Fibroblast of the aortic adventitia (primary cell): Measurements from ENCODE around the gene NHS. TPM values are rescaled to one million over a fixed set of nuclear protein-coding genes. Genes with fewer than 3 reads are reported as not detected.

Experiments used
- DNase-seq: peaks from one replicate; pipeline ENCODE4 v3.0.0-alpha.2; 2010; ENCODE audit warnings: low read depth
- H3K4me3 ChIP-seq: 2 replicates; pipeline ENCODE4 v1.5.1; 2011; ENCODE audit warnings: low read depth, mild to moderate bottlenecking, control low read depth, low read length, moderate library complexity
- total RNA-seq: library from RNA; depleted of rRNA; stranded (reverse); fragments of >200 nt; gene quantifications from 2 replicates; pipeline ENCODE4 v1.2.3, GENCODE V29; 2012; ENCODE audit warnings: low replicate concordance
- TF ChIP-seq, protein P1 (sequence below): IDR thresholded peaks from 2 replicates; pipeline ENCODE4 v1.5.1; 2011; ENCODE audit warnings: mild to moderate bottlenecking, low read length, control low read depth, inconsistent platforms; ENCODE audit not compliant: insufficient read depth

Gene NHS
- total RNA-seq, 1 donor, result 11.6 TPM

- H3K4me3 ChIP-seq, result no peak overlapping the region
- TF ChIP-seq, protein P1, sequence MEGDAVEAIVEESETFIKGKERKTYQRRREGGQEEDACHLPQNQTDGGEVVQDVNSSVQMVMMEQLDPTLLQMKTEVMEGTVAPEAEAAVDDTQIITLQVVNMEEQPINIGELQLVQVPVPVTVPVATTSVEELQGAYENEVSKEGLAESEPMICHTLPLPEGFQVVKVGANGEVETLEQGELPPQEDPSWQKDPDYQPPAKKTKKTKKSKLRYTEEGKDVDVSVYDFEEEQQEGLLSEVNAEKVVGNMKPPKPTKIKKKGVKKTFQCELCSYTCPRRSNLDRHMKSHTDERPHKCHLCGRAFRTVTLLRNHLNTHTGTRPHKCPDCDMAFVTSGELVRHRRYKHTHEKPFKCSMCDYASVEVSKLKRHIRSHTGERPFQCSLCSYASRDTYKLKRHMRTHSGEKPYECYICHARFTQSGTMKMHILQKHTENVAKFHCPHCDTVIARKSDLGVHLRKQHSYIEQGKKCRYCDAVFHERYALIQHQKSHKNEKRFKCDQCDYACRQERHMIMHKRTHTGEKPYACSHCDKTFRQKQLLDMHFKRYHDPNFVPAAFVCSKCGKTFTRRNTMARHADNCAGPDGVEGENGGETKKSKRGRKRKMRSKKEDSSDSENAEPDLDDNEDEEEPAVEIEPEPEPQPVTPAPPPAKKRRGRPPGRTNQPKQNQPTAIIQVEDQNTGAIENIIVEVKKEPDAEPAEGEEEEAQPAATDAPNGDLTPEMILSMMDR, result no peak
- DNase-seq, result no peak
Measured at GRCh38 chrX:17397074-17397473, 22.1 kb downstream of the NHS start.

- no peak for DNase-seq
- TF ChIP-seq, protein P1, result no peak
- H3K4me3 ChIP-seq, result no peak overlapping the region
Measured at GRCh38 chrX:17403189-17403691, 28.2 kb downstream of the NHS start.

GRCh38 chrX:17403972-17404371 is 29.0 kb downstream of the NHS start:
- no peak for DNase-seq
- no peak overlapping the region for H3K4me3 ChIP-seq
- TF ChIP-seq, protein P1, result no peak

GRCh38 chrX:17405225-17405969 is 30.4 kb downstream of the NHS start:
- TF ChIP-seq, protein P1, result no peak
- peak; percentile 44 for DNase-seq
- H3K4me3 ChIP-seq, result no peak overlapping the region

DNA sequence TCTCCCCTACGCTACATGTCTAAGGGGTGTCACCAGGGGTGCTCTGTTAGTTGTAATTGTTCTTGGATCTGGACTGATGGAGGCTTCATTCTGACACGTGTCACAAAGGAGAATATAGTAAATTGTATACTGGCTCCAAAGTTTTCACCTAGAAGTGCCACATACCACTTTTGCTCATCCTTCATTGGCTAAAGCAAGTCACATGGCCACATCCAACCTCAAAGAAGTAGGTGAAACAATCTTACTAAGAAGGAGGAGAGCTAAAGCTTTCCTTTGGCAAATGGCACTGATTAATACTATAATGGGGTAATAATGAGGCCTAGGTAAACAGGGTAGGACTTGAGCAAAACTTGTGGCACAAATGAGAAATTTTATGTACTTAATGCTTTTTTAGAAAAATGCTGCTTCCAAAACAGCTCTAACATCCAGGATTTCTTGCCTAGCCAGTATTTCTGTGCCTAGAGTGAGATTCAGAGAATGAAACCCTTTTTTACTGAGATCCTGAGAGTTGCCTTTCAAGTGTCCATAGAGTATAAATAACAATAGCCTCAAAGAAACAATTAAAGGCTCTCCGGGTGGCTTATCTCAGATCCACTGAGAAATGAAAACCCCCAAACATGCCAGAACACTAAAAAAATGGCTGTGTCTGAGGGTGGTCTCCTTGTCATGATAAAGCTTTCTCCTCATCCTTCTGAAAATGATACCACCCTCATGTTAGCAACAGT is 34.7 kb downstream of the NHS start:
- no peak overlapping the region for H3K4me3 ChIP-seq
- TF ChIP-seq, protein P1, result no peak
- no peak for DNase-seq

DNA sequence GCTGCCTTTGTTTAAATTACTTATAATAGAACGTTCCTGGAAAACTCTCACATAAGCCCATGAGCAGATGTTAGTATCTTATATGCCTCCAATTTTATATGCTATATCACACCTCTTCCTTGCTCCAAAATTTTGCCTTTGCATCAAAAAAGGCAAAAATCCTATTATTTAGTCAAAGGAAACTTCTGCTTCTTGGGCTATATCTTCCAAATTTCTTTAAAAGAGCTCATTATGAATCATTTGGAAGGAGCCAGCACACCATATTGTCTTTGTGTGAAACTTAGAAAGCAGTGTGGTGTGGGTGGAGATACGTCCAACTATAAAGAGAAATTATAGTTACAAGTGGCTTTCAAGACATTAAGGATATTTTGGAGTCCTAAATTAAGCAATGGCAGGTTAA is 35.7 kb downstream of the NHS start:
- TF ChIP-seq, protein P1, result no peak
- no peak overlapping the region for H3K4me3 ChIP-seq
- no peak for DNase-seq
